ENCODE measurements around the gene COBL. TPM values are rescaled to one million over a fixed set of nuclear protein-coding genes. Genes with fewer than 3 reads are reported as not detected.
A peak's percentile ranks its signal among the peaks of the same experiment; 100 is the strongest.

COBL gene
- total RNA-seq, 4 donors from 2014 or later: 14.3 to 19.3 (median 15.9) TPM

- H3K27me3 ChIP-seq: no peaks in the 10 kb centered on the region
- TF ChIP-seq, protein P1, sequence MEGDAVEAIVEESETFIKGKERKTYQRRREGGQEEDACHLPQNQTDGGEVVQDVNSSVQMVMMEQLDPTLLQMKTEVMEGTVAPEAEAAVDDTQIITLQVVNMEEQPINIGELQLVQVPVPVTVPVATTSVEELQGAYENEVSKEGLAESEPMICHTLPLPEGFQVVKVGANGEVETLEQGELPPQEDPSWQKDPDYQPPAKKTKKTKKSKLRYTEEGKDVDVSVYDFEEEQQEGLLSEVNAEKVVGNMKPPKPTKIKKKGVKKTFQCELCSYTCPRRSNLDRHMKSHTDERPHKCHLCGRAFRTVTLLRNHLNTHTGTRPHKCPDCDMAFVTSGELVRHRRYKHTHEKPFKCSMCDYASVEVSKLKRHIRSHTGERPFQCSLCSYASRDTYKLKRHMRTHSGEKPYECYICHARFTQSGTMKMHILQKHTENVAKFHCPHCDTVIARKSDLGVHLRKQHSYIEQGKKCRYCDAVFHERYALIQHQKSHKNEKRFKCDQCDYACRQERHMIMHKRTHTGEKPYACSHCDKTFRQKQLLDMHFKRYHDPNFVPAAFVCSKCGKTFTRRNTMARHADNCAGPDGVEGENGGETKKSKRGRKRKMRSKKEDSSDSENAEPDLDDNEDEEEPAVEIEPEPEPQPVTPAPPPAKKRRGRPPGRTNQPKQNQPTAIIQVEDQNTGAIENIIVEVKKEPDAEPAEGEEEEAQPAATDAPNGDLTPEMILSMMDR (IDR thresholded peaks at IDR 0.05): no peak
- no peak for TF ChIP-seq POLR2A (IDR thresholded peaks at IDR 0.05)
- WGBS, 2 donors: 94 to 95% methylated on average over 5 of the region's 5 CpGs
- H3K9me3 ChIP-seq: no peaks in the 10 kb centered on the region
- no peak overlapping the region for H3K4me3 ChIP-seq (replicated peaks in 1 of 3)
- H3K4me1 ChIP-seq: peaks cover 8 to 20% of the 10 kb centered on the region in 2 donors
- DNase-seq: no peak
- intact Hi-C loops (cut with DNase I): no loop called here
- H3K36me3 ChIP-seq: no peaks in the 10 kb centered on the region
- no peak overlapping the region for H3K27ac ChIP-seq
Observed at GRCh38 chr7:51066405-51066882, 250.2 kb downstream of the COBL start.

- whole genome bisulfite sequencing, 2 donors: 95 to 97% methylated on average over 6 of the region's 6 CpGs
- no peaks in the 10 kb centered on the region for H3K9me3 ChIP-seq
- no peak overlapping the region for H3K4me3 ChIP-seq (replicated peaks in 1 of 3)
- peaks cover 8 to 20% of the 10 kb centered on the region in 2 donors for H3K4me1 ChIP-seq
- no peak for TF ChIP-seq POLR2A (IDR thresholded peaks at IDR 0.05)
- TF ChIP-seq, protein P1 (IDR thresholded peaks at IDR 0.05): no peak
- no peak for DNase-seq
- no peaks in the 10 kb centered on the region for H3K36me3 ChIP-seq
- H3K27me3 ChIP-seq: no peaks in the 10 kb centered on the region
- no peak overlapping the region for H3K27ac ChIP-seq
- intact Hi-C loops (cut with DNase I): no loop called here
Observed at GRCh38 chr7:51065766-51066165, 250.8 kb downstream of the COBL start.

GRCh38 chr7:51064688-51065087 is 251.9 kb downstream of the COBL start:
- Histone ChIP-seq H3K4me1 (peaks cover 8 to 20% of the 10 kb centered on the region in 2 donors), H3K4me3 (replicated peaks in 1 of 3) (no peak overlapping the region), H3K36me3 (no peaks in the 10 kb centered on the region), H3K9me3 (no peaks in the 10 kb centered on the region), H3K27me3 (no peaks in the 10 kb centered on the region), H3K27ac (no peak overlapping the region)
- WGBS, 2 donors: 77 to 90% methylated on average over 3 of the region's 3 CpGs
- intact Hi-C loops (cut with DNase I): no loop called here
- no peak for DNase-seq
- no peak for TF ChIP-seq POLR2A (IDR thresholded peaks at IDR 0.05)
- TF ChIP-seq, protein P1 (IDR thresholded peaks at IDR 0.05): no peak

- H3K4me3 ChIP-seq (replicated peaks in 1 of 3): no peak overlapping the region
- peaks cover 0 to 7% of the 10 kb centered on the region in 2 donors for H3K4me1 ChIP-seq
- TF ChIP-seq, protein P1 (IDR thresholded peaks at IDR 0.05): peak in 1 of 6 experiments; percentile 6
- TF ChIP-seq POLR2A (IDR thresholded peaks at IDR 0.05): no peak
- H3K27ac ChIP-seq: no peak overlapping the region
- WGBS, 2 donors: 36 to 54% methylated on average over 8 to 13 of the region's 13 CpGs
- intact Hi-C loops (cut with DNase I): no loop called here
- no peaks in the 10 kb centered on the region for H3K36me3 ChIP-seq
- no peaks in the 10 kb centered on the region for H3K27me3 ChIP-seq
- peak; percentile 68 to 71 for DNase-seq
- no peaks in the 10 kb centered on the region for H3K9me3 ChIP-seq
Observed at GRCh38 chr7:51062222-51062987, 254.2 kb downstream of the COBL start.

GRCh38 chr7:51060536-51060935 is 256.1 kb downstream of the COBL start:
- TF ChIP-seq, protein P1 (IDR thresholded peaks at IDR 0.05): no peak
- TF ChIP-seq POLR2A (IDR thresholded peaks at IDR 0.05): no peak
- Histone ChIP-seq H3K27ac (no peak overlapping the region), H3K4me3 (replicated peaks in 1 of 3) (no peak overlapping the region), H3K9me3 (no peaks in the 10 kb centered on the region), H3K27me3 (no peaks in the 10 kb centered on the region), H3K4me1 (peaks cover 0 to 7% of the 10 kb centered on the region in 2 donors), H3K36me3 (no peaks in the 10 kb centered on the region)
- DNase-seq: no peak
- intact Hi-C loops (cut with DNase I): no loop called here
- 80 to 82% methylated on average over 5 of the region's 5 CpGs for WGBS, 2 donors
